ENCODE data around the gene ZNF441. TPM values are rescaled to one million over a fixed set of nuclear protein-coding genes. Genes with fewer than 3 reads are reported as not detected.
"Not testable (repeated sequence)": the region's sequence is repeated elsewhere in the genome, so short reads cannot be mapped to it uniquely, and the experiment has no call there.

Gene ZNF441
- total RNA-seq, 1 donor from 2014 or later = 5.8 TPM

DNA sequence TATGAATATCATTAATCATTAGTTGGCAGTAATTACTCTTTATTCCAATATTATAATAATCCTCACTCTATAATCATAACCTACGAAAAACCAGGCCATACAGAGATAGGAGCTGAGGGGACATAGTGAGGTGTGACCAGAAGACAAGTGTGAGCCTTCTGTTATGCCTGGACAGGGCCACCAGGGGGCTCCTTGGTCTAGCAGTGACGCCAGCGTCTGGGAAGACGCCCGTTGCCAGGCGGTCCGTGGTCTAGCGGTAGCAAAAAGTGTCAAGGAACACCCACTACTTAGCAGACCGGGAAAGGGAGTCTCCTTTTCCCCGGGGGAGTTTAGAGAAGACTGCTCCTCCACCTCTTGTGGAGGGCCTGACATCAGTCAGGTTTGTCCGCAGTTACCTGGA, 4.7 kb downstream of the ZNF441 start:
- intact Hi-C loops (cut with DNase I); DNase-seq (ENCODE audit: low spot score): not testable (repeated sequence)

DNA sequence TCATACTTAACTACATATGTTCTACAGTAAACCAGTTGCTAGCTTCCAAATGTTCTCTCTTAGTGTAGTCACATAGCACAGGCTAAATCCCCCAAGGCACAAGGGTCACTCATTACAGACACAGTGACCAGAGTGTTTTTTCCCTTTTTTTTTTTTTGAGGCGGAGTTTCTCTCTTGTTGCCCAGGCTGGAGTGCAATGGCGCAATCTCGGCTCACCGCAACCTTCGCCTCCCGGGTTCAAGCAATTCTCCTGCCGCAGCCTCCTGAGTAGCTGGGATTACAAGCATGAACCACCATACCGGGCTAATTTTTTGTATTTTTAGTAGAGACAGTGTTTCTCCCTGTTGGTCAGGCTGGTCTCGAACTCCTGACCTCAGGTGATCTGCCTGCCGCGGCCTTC, 9.9 kb downstream of the ZNF441 start:
- DNase-seq (ENCODE audit: low spot score); intact Hi-C loops (cut with DNase I): not testable (repeated sequence)

DNA sequence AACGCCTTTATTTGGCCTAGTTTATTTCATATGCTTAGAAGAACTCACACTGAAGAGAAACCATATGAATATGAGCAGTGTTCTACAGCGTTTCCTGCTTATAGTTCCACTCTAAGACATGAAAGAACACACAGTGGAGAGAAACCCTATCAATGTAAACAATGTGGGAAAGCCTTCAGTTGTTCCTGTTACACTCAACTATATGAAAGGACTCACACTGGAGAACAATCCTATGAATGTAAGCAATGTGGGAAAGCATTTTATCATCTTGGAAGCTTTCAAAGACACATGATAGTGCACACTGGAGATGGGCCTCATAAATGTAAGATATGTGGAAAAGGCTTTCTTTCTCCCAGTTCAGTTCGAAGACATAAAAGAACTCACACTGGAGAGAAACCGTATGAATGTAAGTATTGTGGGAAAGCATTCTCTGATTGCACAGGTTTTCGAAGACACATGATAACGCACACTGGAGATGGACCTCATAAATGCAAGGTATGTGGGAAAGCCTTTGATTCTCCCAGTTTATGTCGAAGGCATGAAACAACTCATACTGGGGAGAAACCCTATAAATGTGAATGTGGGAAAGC, 13.7 kb downstream of the ZNF441 start:
- intact Hi-C loops (cut with DNase I) = no loop called here
- no peak for DNase-seq (ENCODE audit: low spot score)

DNA sequence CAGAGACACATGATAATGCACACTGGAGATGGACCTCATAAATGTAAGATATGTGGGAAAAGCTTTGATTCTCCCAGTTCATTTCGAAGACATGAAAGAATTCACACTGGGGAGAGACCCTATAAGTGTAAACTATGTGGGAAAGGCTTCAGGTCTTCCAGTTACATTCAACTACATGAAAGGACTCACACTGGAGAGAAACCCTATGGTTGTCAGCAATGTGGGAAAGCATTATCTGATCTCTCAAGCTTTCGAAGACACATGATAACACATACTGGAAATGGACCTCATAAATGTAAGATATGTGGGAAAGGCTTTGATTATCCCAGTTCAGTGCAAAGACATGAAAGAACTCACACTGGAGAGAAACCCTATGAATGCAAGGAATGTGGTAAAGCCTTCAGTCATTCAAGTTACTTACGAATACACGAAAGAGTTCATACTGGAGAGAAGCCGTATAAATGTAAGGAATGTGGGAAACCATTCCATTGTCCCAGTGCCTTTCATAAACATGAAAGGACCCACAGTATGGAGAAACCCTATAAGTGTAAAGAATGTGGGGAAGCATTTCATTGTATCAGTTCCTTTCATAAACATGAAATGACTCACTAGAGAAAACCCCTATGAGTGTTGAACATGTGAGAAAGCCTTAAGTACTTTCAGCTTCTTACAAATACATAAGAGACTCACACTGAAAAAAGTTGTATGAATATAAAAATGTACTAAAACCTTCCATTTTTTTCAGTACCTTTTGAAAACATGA, 14.7 kb downstream of the ZNF441 start:
- intact Hi-C loops (cut with DNase I) = no loop called here
- no peak for DNase-seq (ENCODE audit: low spot score)

DNA sequence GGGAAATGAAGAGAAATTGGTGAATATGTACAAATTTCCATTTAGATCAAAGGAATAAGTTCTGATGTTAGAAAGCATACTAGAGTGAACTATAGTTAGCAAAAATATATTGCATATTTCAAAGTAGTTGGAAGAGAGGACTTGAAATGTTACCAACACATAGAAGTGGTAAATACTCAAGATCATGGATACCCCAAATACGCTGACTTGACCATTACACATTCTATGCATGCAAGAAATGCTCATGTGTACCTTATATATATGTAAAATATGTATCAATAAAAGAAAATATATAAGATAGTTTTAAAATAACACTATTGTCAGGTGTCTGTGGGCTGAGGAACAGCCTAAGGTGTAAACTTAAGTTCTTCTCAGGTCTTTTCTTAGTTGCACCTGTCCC, 17.0 kb downstream of the ZNF441 start:
- no peak for DNase-seq (ENCODE audit: low spot score)
- intact Hi-C loops (cut with DNase I) = no loop called here

DNA sequence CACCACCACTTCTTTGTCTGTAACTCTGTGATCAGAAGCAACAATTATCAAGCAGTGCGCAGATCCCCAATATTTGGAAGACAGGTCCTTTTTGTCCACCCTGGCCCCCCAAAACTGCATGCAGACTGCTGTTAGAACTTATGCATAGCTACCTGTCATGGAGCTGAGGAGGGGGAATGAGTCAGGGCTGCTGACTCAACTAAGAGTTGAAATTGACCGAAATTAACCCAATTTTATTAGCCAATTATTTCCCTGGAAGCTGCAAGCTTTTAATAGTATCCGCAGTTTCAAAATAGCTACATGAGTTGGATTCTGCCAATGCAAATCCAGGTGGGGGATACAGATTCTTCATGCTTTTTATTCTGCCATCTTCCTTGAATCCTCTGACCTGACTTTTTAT, 17.6 kb downstream of the ZNF441 start:
- intact Hi-C loops (cut with DNase I) = no loop called here
- DNase-seq (ENCODE audit: low spot score) = no peak

DNA sequence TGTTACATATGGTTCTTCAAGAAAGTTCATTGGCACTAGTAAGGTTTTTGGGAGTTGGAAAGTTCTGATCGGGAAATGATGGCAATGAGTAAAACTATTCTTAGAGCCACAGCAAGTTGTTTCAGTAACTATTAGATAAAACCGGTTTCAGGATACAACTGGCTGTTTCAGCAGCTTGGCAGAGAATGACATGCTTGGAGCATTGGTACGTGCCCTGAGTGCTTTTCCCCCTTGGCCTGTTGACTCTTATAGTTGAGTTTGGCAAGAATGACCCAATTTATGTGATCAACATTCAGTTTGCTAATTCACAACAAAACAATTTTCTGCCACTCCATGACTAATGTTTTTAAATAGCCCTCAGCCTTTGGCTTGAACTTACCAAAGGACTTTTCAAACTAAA, 20.7 kb downstream of the ZNF441 start:
- intact Hi-C loops (cut with DNase I) = no loop called here

DNA sequence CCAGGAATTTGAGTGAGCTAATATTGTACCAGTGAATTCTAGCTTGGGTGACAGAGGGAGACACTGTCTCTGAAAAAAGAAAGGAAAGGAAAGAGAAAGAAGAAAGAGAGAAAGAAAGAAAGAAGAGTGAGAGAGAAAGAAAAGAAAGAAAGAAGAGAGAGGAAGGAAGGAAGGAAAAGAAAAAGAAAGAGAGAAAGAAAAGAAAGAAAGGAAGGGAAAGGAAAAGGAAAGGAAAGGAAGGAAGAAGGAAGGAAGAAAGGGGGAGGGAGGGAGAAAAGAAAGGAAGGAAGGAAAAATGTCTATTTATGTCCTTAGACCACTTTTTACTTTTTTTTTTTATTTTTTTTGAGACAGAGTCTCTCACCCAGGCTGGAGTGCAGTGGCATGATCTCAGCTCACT, 26.1 kb downstream of the ZNF441 start:
- no peak for DNase-seq (ENCODE audit: low spot score)
- intact Hi-C loops (cut with DNase I) = no loop called here

More for the DNA sequence above, 20.7 kb downstream of the ZNF441 start:
- DNase-seq (ENCODE audit: low spot score) = no peak

DNA sequence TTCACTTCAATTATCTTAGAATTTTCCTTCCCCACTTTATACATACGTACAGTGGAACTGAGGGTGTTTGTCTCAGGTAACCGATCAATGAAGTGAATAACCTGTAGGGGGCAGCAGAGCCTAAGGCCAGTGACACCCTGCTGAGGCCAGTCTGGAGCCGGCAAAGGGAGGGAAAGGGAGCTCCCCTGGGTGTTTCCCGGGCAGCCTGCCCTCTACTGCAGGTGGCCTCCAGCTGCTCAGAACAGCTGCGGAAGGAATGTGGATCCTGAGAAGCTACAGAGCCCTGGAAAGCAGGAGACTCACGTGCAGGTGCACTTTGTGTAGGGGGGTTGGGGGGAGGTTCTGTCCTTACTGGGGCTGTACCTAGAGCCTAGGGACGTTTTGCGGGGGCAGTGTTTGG, 30.7 kb downstream of the ZNF441 start:
- peak; percentile 89 for DNase-seq (ENCODE audit: low spot score)
- intact Hi-C loops (cut with DNase I) = loop anchor here (5.0 kb wide), 3 partner anchors 85 to 345 kb away; partner anchors contain the start of gene ZNF20

DNA sequence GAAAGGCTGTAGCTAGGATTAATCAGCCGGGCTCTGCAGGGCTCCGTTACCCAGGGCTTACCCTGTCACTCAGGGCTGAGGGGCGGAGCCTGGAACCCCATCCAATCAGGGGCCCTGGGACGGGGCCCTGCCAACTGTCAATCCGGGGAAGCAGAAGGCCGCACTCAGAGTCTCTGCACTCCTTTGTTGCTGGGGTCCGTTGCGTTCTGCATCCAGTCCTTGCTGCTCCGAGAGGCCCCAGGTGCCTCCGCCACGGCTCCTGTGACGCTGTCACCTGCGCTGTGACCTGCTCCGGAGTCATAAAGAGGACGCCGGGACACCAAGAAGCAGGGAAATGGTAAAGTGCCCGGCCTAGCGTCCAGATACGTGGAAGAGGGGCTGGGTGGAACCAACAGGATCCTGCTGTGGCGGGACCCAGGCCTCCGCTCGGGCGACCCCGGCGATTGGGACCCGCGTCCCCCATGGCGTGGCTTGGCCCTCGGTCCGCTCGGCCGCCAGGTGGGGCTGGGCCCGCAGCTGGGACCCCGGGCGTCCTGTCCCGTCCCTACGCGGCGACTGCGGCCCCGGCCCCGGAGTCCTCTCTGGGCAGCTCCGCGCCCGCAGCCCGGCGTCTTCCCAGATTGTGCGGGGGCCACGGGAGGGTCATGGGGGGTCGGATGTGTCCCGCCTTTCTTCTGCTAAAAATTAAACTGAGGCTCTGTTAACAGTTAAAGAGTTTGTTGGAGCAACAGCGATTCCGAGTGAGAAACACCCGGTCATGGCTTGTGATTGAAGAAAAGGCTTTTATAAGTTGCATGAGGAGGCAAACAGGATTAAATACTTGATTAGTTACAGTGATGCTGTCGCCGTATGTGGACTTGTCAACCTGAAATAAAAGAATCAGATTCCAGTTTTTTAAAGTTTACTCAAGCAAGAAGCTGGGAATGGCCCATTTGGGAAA, 31.9 kb downstream of the ZNF441 start, which contains the start of gene ZNF491:
ZNF491 (plus strand) TSS at position 133 of the 940 bp plus-strand sequence. CDS start 7,431 bp downstream, outside the sequence.
- intact Hi-C loops (cut with DNase I) = loop anchor here (2.0 to 5.0 kb wide), 4 partner anchors 16 to 344 kb away; partner anchors contain the start of genes ZNF20 and ZNF440
- peak; percentile 96 for DNase-seq (ENCODE audit: low spot score)

DNA sequence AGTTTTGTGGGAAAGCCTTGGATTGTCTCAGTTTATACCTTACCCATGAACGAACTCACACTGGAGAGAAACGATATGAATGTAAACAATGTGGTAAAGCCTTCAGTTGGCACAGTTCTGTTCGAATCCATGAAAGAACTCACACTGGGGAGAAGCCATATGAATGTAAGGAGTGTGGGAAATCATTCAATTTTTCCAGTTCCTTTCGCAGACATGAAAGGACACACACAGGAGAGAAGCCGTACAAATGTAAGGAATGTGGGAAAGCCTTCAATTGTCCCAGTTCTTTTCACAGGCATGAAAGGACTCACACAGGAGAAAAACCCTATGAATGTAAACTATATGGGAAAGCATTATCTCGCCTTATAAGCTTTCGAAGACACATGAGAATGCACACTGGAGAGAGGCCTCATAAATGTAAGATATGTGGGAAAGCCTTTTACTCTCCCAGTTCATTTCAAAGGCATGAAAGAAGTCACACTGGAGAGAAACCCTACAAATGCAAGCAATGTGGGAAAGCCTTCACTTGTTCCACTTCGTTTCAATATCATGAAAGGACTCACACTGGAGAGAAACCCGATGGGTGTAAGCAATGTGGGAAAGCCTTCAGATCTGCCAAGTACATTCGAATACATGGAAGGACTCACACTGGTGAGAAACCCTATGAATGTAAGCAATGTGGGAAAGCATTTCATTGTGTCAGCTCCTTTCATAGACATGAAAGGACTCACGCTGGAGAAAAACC, 39.7 kb downstream of the ZNF441 start:
- intact Hi-C loops (cut with DNase I) = no loop called here

DNA sequence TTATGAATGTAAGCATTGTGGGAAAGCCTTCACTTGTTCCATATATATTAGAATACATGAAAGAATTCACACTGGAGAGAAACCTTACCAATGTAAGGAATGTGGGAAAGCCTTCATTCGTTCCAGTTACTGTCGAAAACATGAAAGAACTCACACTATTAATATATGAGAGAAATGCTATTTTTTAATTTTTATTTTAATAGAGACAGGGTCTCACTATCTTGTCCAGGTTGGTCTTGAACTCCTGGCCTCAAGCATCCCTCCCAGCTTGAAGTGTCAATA, 40.2 kb downstream of the ZNF441 start:
- intact Hi-C loops (cut with DNase I) = no loop called here
- DNase-seq (ENCODE audit: low spot score) = no peak

More for the DNA sequence above, 39.7 kb downstream of the ZNF441 start:
- no peak for DNase-seq (ENCODE audit: low spot score)

DNA sequence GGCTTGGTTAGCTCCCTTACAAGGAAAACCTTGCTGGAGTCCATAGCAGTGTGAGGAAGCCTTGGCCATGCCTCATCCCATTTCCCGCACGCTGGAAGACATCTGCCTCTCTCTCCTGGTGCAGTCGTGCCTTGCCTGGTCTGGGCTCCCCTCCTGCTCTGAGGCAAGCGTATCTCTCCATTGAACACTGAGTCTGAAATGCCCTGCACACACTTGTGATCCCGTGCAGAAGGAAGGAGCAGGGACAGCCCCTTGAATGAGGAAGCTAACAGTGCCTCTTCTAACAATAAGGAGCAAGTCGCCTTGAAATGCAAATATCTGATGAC, 46.9 kb downstream of the ZNF441 start:
- intact Hi-C loops (cut with DNase I) = loop anchor here (2.0 kb wide), 1 partner anchor 15 kb away; the partner anchor contains the start of gene ZNF491
- no peak for DNase-seq (ENCODE audit: low spot score)

DNA sequence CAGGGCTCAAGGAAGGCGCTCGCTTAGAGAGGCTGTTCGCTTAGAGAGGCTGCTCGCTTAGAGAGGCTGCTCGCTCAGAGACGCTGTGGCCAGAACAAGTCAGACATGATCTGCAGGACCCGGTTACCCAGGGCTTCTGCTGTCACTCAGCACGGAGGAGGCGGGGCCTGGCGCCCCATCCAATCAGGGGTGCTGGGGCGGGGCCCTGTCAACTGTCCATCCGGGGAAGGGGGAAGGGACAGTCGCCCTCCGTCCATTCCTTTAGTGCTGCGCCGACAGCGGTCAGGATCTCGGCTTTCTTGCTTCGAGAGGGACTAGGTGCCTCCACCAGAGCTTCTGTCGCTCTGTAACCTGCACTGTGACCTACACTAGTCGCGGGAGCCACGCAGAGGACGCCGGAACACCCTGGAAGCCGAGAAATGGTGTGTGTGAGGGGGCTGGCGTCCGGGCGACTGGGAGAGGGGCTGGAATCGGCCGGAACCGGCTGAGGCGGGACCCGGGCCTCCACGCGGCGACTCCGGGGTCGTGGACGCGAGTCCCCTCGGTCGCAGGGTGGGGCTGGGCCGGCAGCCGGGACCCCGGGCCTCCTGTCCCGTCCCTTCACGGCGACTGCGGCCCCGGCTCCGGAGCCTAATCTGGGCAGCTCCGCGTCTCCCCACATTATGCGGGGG, 47.4 kb downstream of the ZNF441 start, which contains the start of gene ZNF440:
ZNF440 (plus strand) TSS at position 245 of the 671 bp plus-strand sequence; CDS start at position 420, 175 bp downstream.
- DNase-seq (ENCODE audit: low spot score) = peak; percentile 98
- intact Hi-C loops (cut with DNase I) = loop anchor here (2.0 kb wide), 1 partner anchor 15 kb away; the partner anchor contains the start of gene ZNF491

DNA sequence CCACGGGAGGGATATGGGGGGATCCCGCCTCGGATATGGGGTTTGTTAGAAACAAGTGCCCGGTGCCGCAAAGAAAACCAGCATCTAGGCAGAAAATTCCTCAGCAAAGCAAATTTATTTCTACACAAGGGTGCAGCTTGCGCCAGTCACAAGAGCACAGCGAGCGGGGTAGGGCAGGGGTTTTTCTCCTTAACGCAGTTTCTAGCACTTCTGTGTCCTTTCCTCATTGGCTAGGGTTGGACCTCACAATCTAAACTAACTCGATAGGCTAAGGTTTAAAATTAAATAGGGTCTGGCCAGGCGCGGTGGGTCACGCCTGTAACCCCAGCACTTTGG, 47.9 kb downstream of the ZNF441 start:
- DNase-seq (ENCODE audit: low spot score) = no peak
- intact Hi-C loops (cut with DNase I) = loop anchor here (2.0 kb wide), 1 partner anchor 16 kb away; the partner anchor contains the start of gene ZNF491

DNA sequence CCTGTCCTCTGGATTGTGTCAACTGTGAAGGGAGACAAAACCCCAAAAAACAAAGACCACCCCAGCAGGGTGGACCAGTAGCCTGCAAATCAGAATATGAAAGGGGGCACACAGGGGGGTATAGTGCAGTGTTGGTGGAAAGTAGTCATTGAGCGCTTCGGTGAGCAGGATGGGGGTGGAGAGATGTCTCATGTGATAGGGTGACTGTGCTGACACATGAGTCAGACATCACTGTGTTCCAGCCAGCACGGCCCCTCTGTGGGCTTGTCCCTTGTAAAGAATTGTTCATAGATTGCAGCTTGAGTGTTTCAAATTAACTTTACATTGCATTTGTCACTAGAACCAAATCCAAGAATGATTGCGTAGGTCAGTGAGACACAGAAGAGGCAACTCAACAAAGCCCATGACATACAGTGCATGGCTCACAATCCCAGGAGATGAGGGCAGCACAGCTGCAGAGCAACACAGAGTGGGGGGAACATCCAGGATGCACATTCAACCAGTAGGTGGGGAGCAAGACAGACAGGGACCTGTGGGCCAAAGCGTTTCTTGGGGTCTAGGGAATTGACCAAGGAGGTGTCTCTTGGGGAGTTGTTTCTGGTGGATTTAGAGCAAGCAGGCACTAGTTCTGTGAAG, 54.8 kb downstream of the ZNF441 start:
- intact Hi-C loops (cut with DNase I) = no loop called here
- DNase-seq (ENCODE audit: low spot score) = no peak

DNA sequence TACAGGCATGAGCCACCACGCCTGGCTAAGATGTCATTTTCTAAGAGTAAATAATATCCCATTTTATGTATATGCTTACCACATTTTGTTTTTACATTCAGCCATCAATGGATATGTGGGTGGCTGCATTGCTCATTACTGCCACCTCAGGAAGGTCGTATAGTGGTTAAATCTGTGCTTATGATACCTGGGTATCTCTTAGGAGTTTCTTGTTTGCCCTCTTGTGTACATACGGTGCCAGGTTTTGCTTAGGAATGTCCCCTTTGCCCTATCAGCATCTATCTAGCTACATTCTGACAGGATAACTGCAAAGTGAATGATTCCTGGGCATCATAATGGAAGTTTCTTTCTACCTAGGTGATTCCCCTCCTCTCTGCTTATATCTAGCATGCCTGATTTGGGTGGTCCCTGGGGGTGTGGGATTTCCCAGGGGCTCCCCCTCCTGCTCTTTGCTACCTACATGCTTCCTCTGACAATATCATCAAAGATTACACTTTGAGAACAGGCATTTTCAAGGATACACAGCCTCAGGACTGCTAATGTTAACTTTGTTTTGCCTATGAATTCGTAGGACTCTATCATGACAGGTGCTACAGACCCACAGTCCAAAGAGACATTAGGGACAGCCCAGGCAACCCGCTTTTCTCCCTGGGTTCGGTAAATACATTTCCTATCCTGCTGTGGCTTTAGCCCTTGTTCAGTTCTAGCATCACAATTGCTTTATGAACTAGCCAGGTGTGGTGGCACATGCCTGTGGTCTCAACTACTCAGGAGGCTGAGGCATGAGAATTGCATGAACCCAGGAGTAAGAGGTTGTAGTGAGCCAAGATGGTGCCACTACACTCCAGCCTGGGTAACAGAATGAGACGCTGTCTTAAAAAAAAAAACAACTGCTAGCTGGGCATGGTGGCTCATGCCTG, 62.4 kb downstream of the ZNF441 start:
- intact Hi-C loops (cut with DNase I); DNase-seq (ENCODE audit: low spot score): not testable (repeated sequence)
